ENCODE measurements around the gene ANKRD11. TPM values are rescaled to one million over a fixed set of nuclear protein-coding genes. Genes with fewer than 3 reads are reported as not detected.

ANKRD11 gene
- total RNA-seq, 1 experiment from 2014 or later = 266 TPM

- no peak for TF ChIP-seq POLR2AphosphoS5 (IDR thresholded peaks at IDR 0.05; ENCODE audit: low read depth, low read length)
- TF ChIP-seq ZFX (IDR thresholded peaks at IDR 0.05) = no peak
- no peak for TF ChIP-seq CBX3 (IDR thresholded peaks at IDR 0.05; ENCODE audit: low read depth)
- no peak for TF ChIP-seq JUND (IDR thresholded peaks at IDR 0.05)
- no peak for TF ChIP-seq ELF1 (IDR thresholded peaks at IDR 0.05; ENCODE audit: borderline replicate concordance, low read depth)
- no peak for TF ChIP-seq EGR1 (IDR thresholded peaks at IDR 0.05; ENCODE audit: low read depth)
- TF ChIP-seq, protein P1, sequence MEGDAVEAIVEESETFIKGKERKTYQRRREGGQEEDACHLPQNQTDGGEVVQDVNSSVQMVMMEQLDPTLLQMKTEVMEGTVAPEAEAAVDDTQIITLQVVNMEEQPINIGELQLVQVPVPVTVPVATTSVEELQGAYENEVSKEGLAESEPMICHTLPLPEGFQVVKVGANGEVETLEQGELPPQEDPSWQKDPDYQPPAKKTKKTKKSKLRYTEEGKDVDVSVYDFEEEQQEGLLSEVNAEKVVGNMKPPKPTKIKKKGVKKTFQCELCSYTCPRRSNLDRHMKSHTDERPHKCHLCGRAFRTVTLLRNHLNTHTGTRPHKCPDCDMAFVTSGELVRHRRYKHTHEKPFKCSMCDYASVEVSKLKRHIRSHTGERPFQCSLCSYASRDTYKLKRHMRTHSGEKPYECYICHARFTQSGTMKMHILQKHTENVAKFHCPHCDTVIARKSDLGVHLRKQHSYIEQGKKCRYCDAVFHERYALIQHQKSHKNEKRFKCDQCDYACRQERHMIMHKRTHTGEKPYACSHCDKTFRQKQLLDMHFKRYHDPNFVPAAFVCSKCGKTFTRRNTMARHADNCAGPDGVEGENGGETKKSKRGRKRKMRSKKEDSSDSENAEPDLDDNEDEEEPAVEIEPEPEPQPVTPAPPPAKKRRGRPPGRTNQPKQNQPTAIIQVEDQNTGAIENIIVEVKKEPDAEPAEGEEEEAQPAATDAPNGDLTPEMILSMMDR (IDR thresholded peaks at IDR 0.05 in 2 of 3, conservative IDR thresholded peaks at IDR 0.05 in 1 of 3; ENCODE audit: borderline replicate concordance in 1 of 3, insufficient read depth in 1 of 3, low read depth in 2 of 3, low read length in 2 of 3) = no peak
- Histone ChIP-seq H3K27me3 (ENCODE audit: insufficient read depth, low read length) (no peaks in the 10 kb centered on the region), H3K4me3 (replicated peaks in 1 of 2; ENCODE audit: low read depth in 1 of 2, low read length in 2 of 2) (no peak overlapping the region), H3K4me1 (ENCODE audit: control insufficient read depth in 1 of 2, insufficient read depth in 2 of 2, low read length in 2 of 2) (peaks cover 14 to 58% of the 10 kb centered on the region in 2 experiments), H4K20me1 (ENCODE audit: insufficient read depth) (peaks cover 60% of the 10 kb centered on the region), H3K9me3 (ENCODE audit: control insufficient read depth in 1 of 2, insufficient read depth in 1 of 2, low read depth in 1 of 2, low read length in 2 of 2) (no peaks in the 10 kb centered on the region), H3K9me2 (ENCODE audit: insufficient read depth) (no peaks in the 10 kb centered on the region), H3K9ac (ENCODE audit: low read length) (no peak overlapping the region), H3K36me3 (ENCODE audit: control insufficient read depth in 1 of 2, insufficient read depth in 2 of 2, low read length in 2 of 2) (no peaks in the 10 kb centered on the region), H2AFZ (ENCODE audit: low read depth, low read length, poor library complexity, severe bottlenecking) (no peak overlapping the region), H3K4me2 (ENCODE audit: low read length) (no peak overlapping the region), H3K79me2 (ENCODE audit: insufficient read depth, low read length) (peaks cover 99% of the 10 kb centered on the region), H3K27ac (ENCODE audit: low read depth, low read length) (no peak overlapping the region)
- ATAC-seq (no peak), DNase-seq (ENCODE audit: low read depth, low spot score) (no peak)
- intact Hi-C loops (cut with micrococcal nuclease) = no loop called here
- CTCF ChIA-PET = interaction anchor here (1.0 kb wide), 1 partner anchor 9 kb away, joined by 3 read pairs; no protein-coding TSS in a partner anchor
- POLR2A ChIA-PET = no interaction called here
- BruUV-seq (replicated peaks) = no TSS peak
- RAD21 ChIA-PET (ENCODE audit: low non-redundant PET in 1 of 2, low total read pairs in 2 of 2, uncharacterized antibody in 2 of 2, unreplicated experiment in 2 of 2) = no interaction called here
Observed at GRCh38 chr16:89455692-89456091, 34.7 kb downstream of the ANKRD11 start.

- no peak overlapping the region for H2AFZ ChIP-seq (ENCODE audit: low read depth, low read length, poor library complexity, severe bottlenecking)
- no peaks in the 10 kb centered on the region for H3K9me3 ChIP-seq (ENCODE audit: control insufficient read depth in 1 of 2, insufficient read depth in 1 of 2, low read depth in 1 of 2, low read length in 2 of 2)
- intact Hi-C loops (cut with micrococcal nuclease) = no loop called here
- POLR2A ChIA-PET = no interaction called here
- RAD21 ChIA-PET (ENCODE audit: low non-redundant PET in 1 of 2, low total read pairs in 2 of 2, uncharacterized antibody in 2 of 2, unreplicated experiment in 2 of 2) = no interaction called here
- H3K27ac ChIP-seq (ENCODE audit: low read depth, low read length) = no peak overlapping the region
- CTCF ChIA-PET = interaction anchor here (1.0 kb wide), 1 partner anchor 9 kb away, joined by 3 read pairs; no protein-coding TSS in a partner anchor
- TF ChIP-seq ZNF274 (IDR thresholded peaks at IDR 0.05; ENCODE audit: low read depth, low read length) (no peak), EZH2 (IDR thresholded peaks at IDR 0.05) (no peak), ELF1 (IDR thresholded peaks at IDR 0.05; ENCODE audit: borderline replicate concordance, low read depth) (no peak), CEBPB (IDR thresholded peaks at IDR 0.05; ENCODE audit: low read depth) (no peak), ZBTB33 (IDR thresholded peaks at IDR 0.05; ENCODE audit: extremely low read depth, insufficient replicate concordance, low read length) (no peak), FOSL1 (IDR thresholded peaks at IDR 0.05; ENCODE audit: low read depth) (no peak), POLR2A (IDR thresholded peaks at IDR 0.05; ENCODE audit: borderline replicate concordance, extremely low read depth, insufficient read depth, insufficient read length) (no peak), RAD21 (IDR thresholded peaks at IDR 0.05; ENCODE audit: low read depth) (no peak), POLR2AphosphoS5 (IDR thresholded peaks at IDR 0.05; ENCODE audit: low read depth, low read length) (no peak), EZH2phosphoT487 (IDR thresholded peaks at IDR 0.05; ENCODE audit: borderline replicate concordance) (no peak), CBX3 (IDR thresholded peaks at IDR 0.05; ENCODE audit: low read depth) (no peak), SRF (IDR thresholded peaks at IDR 0.05; ENCODE audit: low read depth) (no peak)
- BruUV-seq (replicated peaks) = no TSS peak
- no peak overlapping the region for H3K4me3 ChIP-seq (replicated peaks in 1 of 2; ENCODE audit: low read depth in 1 of 2, low read length in 2 of 2)
- H3K27me3 ChIP-seq (ENCODE audit: insufficient read depth, low read length) = no peaks in the 10 kb centered on the region
- H3K4me1 ChIP-seq (ENCODE audit: control insufficient read depth in 1 of 2, insufficient read depth in 2 of 2, low read length in 2 of 2) = peaks cover 17 to 59% of the 10 kb centered on the region in 2 experiments
- peaks cover 60% of the 10 kb centered on the region for H4K20me1 ChIP-seq (ENCODE audit: insufficient read depth)
- no peak for ATAC-seq
- no peak overlapping the region for H3K9ac ChIP-seq (ENCODE audit: low read length)
- DNase-seq (ENCODE audit: low read depth, low spot score) = no peak
- H3K79me2 ChIP-seq (ENCODE audit: insufficient read depth, low read length) = peaks cover 99% of the 10 kb centered on the region
- no peaks in the 10 kb centered on the region for H3K9me2 ChIP-seq (ENCODE audit: insufficient read depth)
- no peak overlapping the region for H3K4me2 ChIP-seq (ENCODE audit: low read length)
- no peaks in the 10 kb centered on the region for H3K36me3 ChIP-seq (ENCODE audit: control insufficient read depth in 1 of 2, insufficient read depth in 2 of 2, low read length in 2 of 2)
Observed at GRCh38 chr16:89455178-89455577, 35.2 kb downstream of the ANKRD11 start.

All from HCT116 (cell line).